ENCODE data around the gene SPRED1.
"Not testable (repeated sequence)": the region's sequence is repeated elsewhere in the genome, so short reads cannot be mapped to it uniquely, and the experiment has no call there.

Gene SPRED1

GRCh38 chr15:38237021-38237420 is 15.6 kb upstream of the SPRED1 start:
- not testable (repeated sequence) for DNase-seq

GRCh38 chr15:38238311-38238710 is 14.3 kb upstream of the SPRED1 start:
- no peak for DNase-seq

DNA sequence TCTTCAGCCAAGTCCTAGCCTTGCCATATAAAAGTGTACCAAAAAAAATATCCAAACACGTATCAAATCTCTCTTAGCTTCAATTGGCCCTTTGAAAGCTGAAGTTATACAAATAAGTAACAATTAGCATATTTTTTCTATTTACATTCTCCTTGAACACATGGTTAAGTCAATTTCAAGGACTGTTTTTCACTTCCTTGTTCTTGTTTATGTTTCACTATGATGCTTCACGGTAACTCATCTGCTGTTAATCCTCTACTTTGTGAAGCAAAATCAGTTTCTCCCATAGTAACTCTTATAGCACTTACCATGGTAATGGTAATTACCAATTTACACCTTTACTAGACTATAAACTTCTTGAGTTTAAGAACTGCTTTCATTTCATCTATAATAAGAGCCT is 10.6 kb upstream of the SPRED1 start:
- no peak for DNase-seq

DNA sequence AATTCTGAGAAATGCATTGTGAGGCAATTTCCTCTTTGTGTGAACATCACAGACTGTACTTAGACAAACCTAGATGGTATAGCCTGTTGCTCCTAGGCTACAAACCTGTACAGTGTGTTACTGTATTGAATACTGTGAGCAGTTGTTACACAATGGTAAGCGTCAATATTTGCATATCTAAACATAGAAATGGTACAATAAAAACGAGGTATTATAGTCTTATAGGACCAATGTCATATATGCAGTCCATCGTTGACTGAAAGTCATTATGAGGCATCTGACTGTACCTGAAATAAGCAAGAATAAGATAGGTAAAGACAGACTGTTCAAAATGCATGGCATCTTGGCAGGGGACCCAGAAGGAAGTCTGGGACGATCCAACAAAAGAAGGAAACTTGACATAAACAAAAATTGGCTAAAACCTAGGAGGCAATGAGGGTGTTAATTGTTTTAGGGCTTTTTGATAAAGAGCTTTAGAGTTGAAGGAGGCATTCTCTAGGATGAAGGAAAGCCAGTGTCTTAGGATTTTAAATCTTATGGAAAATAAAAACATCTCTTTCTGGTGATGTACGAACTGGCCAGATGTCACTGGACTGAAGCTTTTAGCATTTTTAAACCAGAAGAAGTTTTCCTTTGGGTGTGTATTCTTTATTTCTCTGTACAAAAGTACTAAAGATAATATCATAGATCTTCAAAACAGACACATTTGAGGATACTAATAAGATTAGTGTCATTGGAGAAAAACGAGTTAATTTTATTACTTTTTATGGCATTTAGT is 9.2 kb upstream of the SPRED1 start:
- no peak for DNase-seq

GRCh38 chr15:38247336-38247735 is 5.3 kb upstream of the SPRED1 start:
- no peak for DNase-seq

GRCh38 chr15:38253351-38253781 is 730 bp downstream of the SPRED1 start:
- DNase-seq = no peak

GRCh38 chr15:38254051-38254883 is 1.6 kb downstream of the SPRED1 start:
- DNase-seq = no peak

DNA sequence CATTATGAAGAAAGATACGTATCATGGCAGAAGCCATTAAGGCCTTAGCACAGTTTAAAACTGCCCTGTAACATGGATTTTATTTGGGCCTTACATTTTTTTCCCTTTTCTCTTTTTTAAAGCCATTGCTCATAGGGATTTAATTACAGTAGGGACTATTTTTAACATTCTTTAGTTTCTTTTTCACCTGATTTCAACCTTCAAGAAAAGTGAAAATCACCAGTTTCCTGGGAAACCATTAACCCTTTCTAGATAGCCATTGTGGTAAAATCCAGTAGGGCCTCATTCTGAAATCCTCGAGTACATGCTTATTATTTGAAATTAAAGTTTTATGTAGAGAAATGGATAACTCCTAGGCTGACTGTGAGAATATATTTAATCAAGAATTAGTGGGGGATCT is 3.1 kb downstream of the SPRED1 start:
- DNase-seq = no peak

- DNase-seq = no peak
Measured at GRCh38 chr15:38257676-38258075, 5.0 kb downstream of the SPRED1 start.

- no peak for DNase-seq
Measured at GRCh38 chr15:38259134-38259533, 6.5 kb downstream of the SPRED1 start.

GRCh38 chr15:38260077-38260476 is 7.4 kb downstream of the SPRED1 start:
- DNase-seq = no peak

GRCh38 chr15:38263251-38263650 is 10.6 kb downstream of the SPRED1 start:
- no peak for DNase-seq

DNA sequence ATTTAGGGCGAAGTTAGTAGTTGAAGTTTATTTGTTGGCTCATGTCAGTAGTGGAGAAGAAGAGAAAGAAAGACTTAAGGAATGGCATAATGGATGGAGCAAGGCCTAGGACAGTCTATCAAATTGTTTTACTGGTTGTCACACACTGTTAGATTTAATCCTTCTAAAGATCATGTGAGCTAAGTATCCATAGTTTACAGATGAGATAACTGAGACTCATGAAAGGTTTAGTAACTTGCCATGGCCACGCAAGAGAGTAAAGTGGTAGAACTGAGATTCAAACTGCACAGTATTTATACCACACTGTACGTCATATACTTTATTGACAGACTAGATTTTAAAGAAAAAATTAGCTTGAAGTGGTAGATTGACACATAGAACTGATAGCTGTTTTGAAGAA is 11.4 kb downstream of the SPRED1 start:
- DNase-seq = no peak

GRCh38 chr15:38266247-38266986 is 13.8 kb downstream of the SPRED1 start:
- no peak for DNase-seq

GRCh38 chr15:38267421-38268022 is 14.9 kb downstream of the SPRED1 start:
- no peak for DNase-seq

- DNase-seq = no peak
Measured at GRCh38 chr15:38271144-38271543, 18.5 kb downstream of the SPRED1 start.

- no peak for DNase-seq
Measured at GRCh38 chr15:38271895-38272294, 19.3 kb downstream of the SPRED1 start.

DNA sequence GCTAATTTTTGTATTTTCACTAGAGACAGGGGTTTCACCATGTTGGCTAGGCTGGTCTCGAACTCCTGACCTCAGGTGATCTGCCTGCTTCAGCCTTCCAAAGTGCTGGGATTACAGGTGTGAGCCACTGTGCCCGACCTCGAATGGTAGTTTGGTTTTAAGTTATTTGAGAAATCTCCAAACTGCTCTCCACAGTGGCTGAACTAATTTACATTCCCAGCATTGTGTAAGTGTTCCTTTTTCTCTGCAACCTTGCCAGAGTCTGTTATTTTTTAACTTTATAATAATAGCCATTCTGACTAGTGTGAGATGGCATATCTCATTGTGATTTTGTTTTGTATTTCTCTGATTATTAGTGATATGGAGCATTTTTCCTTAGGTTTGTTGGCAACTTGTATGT is 19.8 kb downstream of the SPRED1 start:
- DNase-seq = not testable (repeated sequence)

DNA sequence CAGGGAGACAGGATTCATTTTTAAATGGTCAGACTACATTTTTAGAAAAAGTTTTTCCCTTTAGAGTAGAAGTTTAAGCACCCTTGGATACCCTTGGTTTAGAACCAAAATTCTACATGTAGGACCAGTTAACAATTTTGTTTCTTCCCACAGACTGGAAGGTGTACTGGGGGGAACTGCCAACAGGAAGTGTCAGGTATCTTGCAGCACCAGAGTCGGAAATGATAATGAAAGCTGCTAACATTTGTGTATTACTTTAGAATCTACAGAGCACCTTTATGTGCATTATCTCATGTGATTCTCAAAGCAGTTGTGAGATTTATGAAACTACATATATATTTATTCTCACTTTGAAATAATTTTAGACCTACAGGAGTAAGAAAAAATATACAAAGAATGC is 21.5 kb downstream of the SPRED1 start:
- no peak for DNase-seq

DNA sequence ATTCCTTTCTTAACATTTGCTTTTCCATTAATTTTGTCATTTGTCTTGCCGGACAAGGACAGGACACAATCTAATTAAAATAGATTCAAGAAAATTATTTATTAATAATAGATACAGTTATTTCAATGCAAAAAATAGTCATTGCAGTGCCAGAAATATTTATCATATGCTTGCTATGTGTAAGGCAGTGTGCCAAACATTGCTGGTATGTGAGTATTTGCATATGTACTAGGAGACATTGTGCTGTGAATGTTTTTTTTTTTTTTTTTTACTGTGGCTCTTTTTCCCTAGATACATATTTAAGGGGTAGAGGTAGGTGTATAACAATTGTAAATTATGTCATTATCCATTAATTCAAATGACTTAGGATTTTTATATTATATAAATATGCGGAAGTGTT is 23.3 kb downstream of the SPRED1 start:
- no peak for DNase-seq

DNA sequence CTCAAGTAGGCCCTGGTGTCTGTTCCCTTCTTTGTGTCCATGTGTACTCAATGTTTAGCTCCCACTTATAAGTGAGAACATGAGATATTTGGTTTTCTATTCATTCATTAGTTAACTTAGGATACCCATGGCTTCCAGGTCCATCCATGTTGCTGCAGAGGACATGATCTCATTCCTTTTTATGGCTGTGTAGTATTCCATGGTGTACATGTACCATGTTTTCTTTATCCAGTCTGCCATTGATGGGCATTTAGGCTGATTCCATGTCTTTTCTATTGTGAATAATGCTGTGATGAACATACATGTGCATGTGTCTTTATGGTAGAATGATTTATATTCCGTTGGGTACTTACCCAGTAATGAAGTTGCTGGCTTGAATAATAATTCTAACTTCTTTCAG is 24.6 kb downstream of the SPRED1 start:
- DNase-seq = not testable (repeated sequence)

- DNase-seq = no peak
Measured at GRCh38 chr15:38281031-38281430, 28.4 kb downstream of the SPRED1 start.

GRCh38 chr15:38283010-38283409 is 30.4 kb downstream of the SPRED1 start:
- no peak for DNase-seq
